HEK293 (cell line): Measurements from ENCODE around the gene TMEM39B.
"Not testable (repeated sequence)": the region's sequence is repeated elsewhere in the genome, so short reads cannot be mapped to it uniquely, and the experiment has no call there.

Experiments
- CTCF ChIA-PET: fragments of 350-600 bp; formaldehyde crosslinking; extraction: SDS; loops from one replicate; lab custom pipeline; 2021; ENCODE audit warnings: antibody characterized with exemption; lab: Yijun Ruan, JAX
- POLR2A ChIA-PET: fragments of 300-600 bp; formaldehyde crosslinking; extraction: SDS; loops from one replicate; lab custom pipeline; 2020; ENCODE audit warnings: antibody characterized with exemption, inconsistent platforms; lab: Yijun Ruan, JAX
- H3K27ac ChIP-seq: fragments of 200-500 bp; sonication (Bioruptor generic); 2 replicates; pipeline ENCODE4 v1.5.1; 2014; ENCODE audit warnings: low read depth, low read length, control low read depth, inconsistent platforms; ENCODE audit errors: extremely low read depth
- H3K36me3 ChIP-seq, 2 experiments: fragments of 200-500 bp in 1 of 2; sonication (Bioruptor generic) in 1 of 2; 1 replicate in 1 of 2; 2 replicates in 1 of 2; pipeline ENCODE4 v1.5.1; 2014 to 2017; ENCODE audit warnings: inconsistent platforms in 2 of 2, low read length in 2 of 2; ENCODE audit not compliant: control insufficient read depth in 2 of 2, insufficient read depth in 1 of 2
- H3K4me1 ChIP-seq: fragments of 200-500 bp; sonication (Bioruptor generic); 2 replicates; pipeline ENCODE4 v1.5.1; 2014; ENCODE audit warnings: mild to moderate bottlenecking, low read length, inconsistent platforms; ENCODE audit not compliant: control insufficient read depth, insufficient read depth
- H3K4me3 ChIP-seq: 2 replicates; pipeline ENCODE4 v1.5.1; 2011; ENCODE audit warnings: low read depth, mild to moderate bottlenecking, control low read depth, low read length, moderate library complexity
- H3K9me3 ChIP-seq: fragments of 200-500 bp; sonication (Bioruptor generic); 2 replicates; pipeline ENCODE4 v1.5.1; 2014; ENCODE audit warnings: low read depth, low read length, inconsistent platforms; ENCODE audit not compliant: control insufficient read depth, insufficient read depth
- BCL6B ChIP-seq: fragments of 450-650 bp; formaldehyde crosslinking; IDR thresholded peaks from 2 replicates; pipeline ENCODE4 v1.5.1; 2017; ENCODE audit warnings: missing biosample characterization, missing genetic modification characterization
- GLI4 ChIP-seq: fragments of 450-650 bp; formaldehyde crosslinking; IDR thresholded peaks from 2 replicates; pipeline ENCODE4 v1.5.1; 2016; ENCODE audit warnings: missing biosample characterization, missing genetic modification characterization
- GLIS1 ChIP-seq: fragments of 450-650 bp; formaldehyde crosslinking; IDR thresholded peaks from 2 replicates; pipeline ENCODE4 v1.5.1; 2016; ENCODE audit warnings: missing biosample characterization, missing genetic modification characterization
- KLF7 ChIP-seq: fragments of 450-650 bp; formaldehyde crosslinking; IDR thresholded peaks from 2 replicates; pipeline ENCODE4 v1.5.1; 2016; ENCODE audit warnings: missing biosample characterization, missing genetic modification characterization, borderline replicate concordance
- KLF9 ChIP-seq: fragments of 450-650 bp; formaldehyde crosslinking; IDR thresholded peaks from 2 replicates; pipeline ENCODE4 v1.5.1; 2016; ENCODE audit warnings: missing biosample characterization, missing genetic modification characterization, low read depth
- PRDM1 ChIP-seq: fragments of 450-650 bp; formaldehyde crosslinking; IDR thresholded peaks from 2 replicates; pipeline ENCODE4; 2016; ENCODE audit warnings: missing biosample characterization, missing genetic modification characterization
- SALL2 ChIP-seq: fragments of 450-650 bp; formaldehyde crosslinking; IDR thresholded peaks from 2 replicates; pipeline ENCODE4 v1.5.0; 2017; ENCODE audit warnings: missing biosample characterization, mild to moderate bottlenecking, missing genetic modification characterization, borderline replicate concordance
- SETDB1 ChIP-seq: IDR thresholded peaks from one replicate; pipeline ENCODE4 v1.6.1; 2017; ENCODE audit warnings: mild to moderate bottlenecking, low read length, moderate library complexity, mixed read lengths; ENCODE audit not compliant: insufficient read length
- ZBTB26 ChIP-seq: fragments of 450-650 bp; formaldehyde crosslinking; optimal IDR thresholded peaks from 2 replicates; pipeline ENCODE3; 2016; ENCODE audit warnings: missing biosample characterization, mild to moderate bottlenecking, missing genetic modification characterization
- ZNF280D ChIP-seq: fragments of 450-650 bp; formaldehyde crosslinking; IDR thresholded peaks from 2 replicates; pipeline ENCODE4 v1.5.1; 2016; ENCODE audit warnings: missing biosample characterization, missing genetic modification characterization
- ZNF311 ChIP-seq: fragments of 450-650 bp; formaldehyde crosslinking; IDR thresholded peaks from 2 replicates; pipeline ENCODE4 v1.5.1; 2017; ENCODE audit warnings: missing biosample characterization, missing genetic modification characterization, borderline replicate concordance
- ZNF341 ChIP-seq: fragments of 450-650 bp; formaldehyde crosslinking; IDR thresholded peaks from 2 replicates; pipeline ENCODE4; 2016; ENCODE audit warnings: low read depth, missing biosample characterization, missing genetic modification characterization
- ZNF366 ChIP-seq: fragments of 450-650 bp; formaldehyde crosslinking; conservative IDR thresholded peaks from 2 replicates; pipeline ENCODE4 v1.5.1; 2016; ENCODE audit warnings: missing biosample characterization, missing genetic modification characterization
- ZNF600 ChIP-seq: fragments of 450-650 bp; formaldehyde crosslinking; IDR thresholded peaks from 2 replicates; pipeline ENCODE4 v1.5.1; 2016; ENCODE audit warnings: missing biosample characterization, missing genetic modification characterization
- ZNF629 ChIP-seq: fragments of 450-650 bp; formaldehyde crosslinking; IDR thresholded peaks from 2 replicates; pipeline ENCODE4 v1.5.1; 2017; ENCODE audit warnings: missing biosample characterization, missing genetic modification characterization
- ZNF654 ChIP-seq: fragments of 450-650 bp; formaldehyde crosslinking; IDR thresholded peaks from 2 replicates; pipeline ENCODE4 v1.5.1; 2016; ENCODE audit warnings: low read depth, missing biosample characterization, missing genetic modification characterization

TMEM39B gene

GRCh38 chr1:32128964-32129363 lies 56.2 kb downstream of the TMEM39B start:
- no peak overlapping the region for H3K4me3 ChIP-seq
- POLR2A ChIA-PET = interaction anchor here (2.8 kb wide), 1 partner anchor 50 kb away, joined by 9 read pairs; the partner anchor contains the start of gene TXLNA
- peaks cover 0 to 15% of the 10 kb centered on the region in 2 experiments; a peak in 2 of 3 replicates for H3K36me3 ChIP-seq
- H3K4me1 ChIP-seq = no peaks in the 10 kb centered on the region
- CTCF ChIA-PET = interaction anchor here (0.6 to 1.0 kb wide), 4 partner anchors 17 to 380 kb away, joined by 3 to 4 read pairs (median 3); no protein-coding TSS in a partner anchor
- no peaks in the 10 kb centered on the region for H3K9me3 ChIP-seq
- TF ChIP-seq ZNF366 (tag by site-specific recombination) = peak; percentile 44; the same call in 1 of the 2 replicates
- TF ChIP-seq SALL2 = no peak
- H3K27ac ChIP-seq = no peak overlapping the region

GRCh38 chr1:32133950-32134280 lies 61.2 kb downstream of the TMEM39B start:
- H3K36me3 ChIP-seq = peaks cover 0 to 15% of the 10 kb centered on the region in 2 experiments; a peak in 2 of 3 replicates
- ChIA-PET POLR2A (interaction anchor here (0.7 to 1.2 kb wide), 2 partner anchors 61 to 77 kb away, joined by 4 to 6 read pairs; partner anchors contain the start of gene TMEM39B), CTCF (interaction anchor here (0.7 to 1.1 kb wide), 2 partner anchors 22 to 1359 kb away, joined by 4 to 6 read pairs; no protein-coding TSS in a partner anchor)
- H3K4me3 ChIP-seq, H3K9me3 ChIP-seq, H3K4me1 ChIP-seq, H3K27ac ChIP-seq: not testable (repeated sequence)

- Histone ChIP-seq H3K4me1 (no peaks in the 10 kb centered on the region; the same call in 1 of the 2 replicates), H3K4me3 (no peak overlapping the region), H3K36me3 (no peaks in the 10 kb centered on the region; a peak in 1 of 3 replicates), H3K9me3 (no peaks in the 10 kb centered on the region), H3K27ac (no peak overlapping the region)
- ChIA-PET POLR2A (no interaction called here), CTCF (interaction anchor here (1.1 kb wide), 1 partner anchor 209 kb away, joined by 4 read pairs; no protein-coding TSS in a partner anchor)
- TF ChIP-seq KLF7 (tag by site-specific recombination) = no peak
Measured at GRCh38 chr1:32137111-32137510, 64.4 kb downstream of the TMEM39B start.

- no peaks in the 10 kb centered on the region; a peak in 1 of 3 replicates for H3K36me3 ChIP-seq
- no peaks in the 10 kb centered on the region for H3K9me3 ChIP-seq
- H3K4me1 ChIP-seq = peaks cover 4% of the 10 kb centered on the region
- no peak overlapping the region for H3K27ac ChIP-seq
- CTCF ChIA-PET = interaction anchor here (0.6 kb wide), 1 partner anchor 19 kb away, joined by 6 read pairs; no protein-coding TSS in a partner anchor
- H3K4me3 ChIP-seq = no peak overlapping the region
- no peak for TF ChIP-seq ZNF654 (tag by site-specific recombination)
- 0 out of 2 replicates have a peak, but pooled peaks have one; percentile 10 for TF ChIP-seq ZNF629
- TF ChIP-seq GLI4 (tag by site-specific recombination) = no peak
- no peak for TF ChIP-seq ZNF311 (tag by site-specific recombination)
- no peak for TF ChIP-seq ZBTB26 (tag by site-specific recombination)
- TF ChIP-seq GLIS1 (tag by site-specific recombination) = no peak
- POLR2A ChIA-PET = interaction anchor here (0.6 to 1.3 kb wide), 4 partner anchors 29 to 66 kb away, joined by 3 to 4 read pairs (median 3); partner anchors contain the start of gene KPNA6
Measured at GRCh38 chr1:32138965-32139364, 66.2 kb downstream of the TMEM39B start.

GRCh38 chr1:32142446-32143301 lies 69.9 kb downstream of the TMEM39B start:
- Histone ChIP-seq H3K4me3 (no peak overlapping the region), H3K36me3 (peaks cover 0 to 5% of the 10 kb centered on the region in 2 experiments; a peak in 2 of 3 replicates), H3K9me3 (no peaks in the 10 kb centered on the region), H3K4me1 (peaks cover 4% of the 10 kb centered on the region), H3K27ac (no peak overlapping the region)
- ChIA-PET POLR2A (interaction anchor here (0.6 to 1.6 kb wide), 3 partner anchors 11 to 37 kb away, joined by 4 to 6 read pairs (median 4); partner anchors contain the start of gene TXLNA), CTCF (interaction anchor here (0.5 to 0.7 kb wide), 3 partner anchors 15 to 326 kb away, joined by 3 read pairs; no protein-coding TSS in a partner anchor)
- TF ChIP-seq KLF9 (tag by site-specific recombination) = no peak
- peak; percentile 71 for TF ChIP-seq BCL6B
- TF ChIP-seq ZNF280D (tag by site-specific recombination) = 0 out of 2 replicates have a peak, but pooled peaks have one; percentile 7
- peak; percentile 74 for TF ChIP-seq PRDM1 (tag by site-specific recombination)
- TF ChIP-seq ZNF600 (tag by site-specific recombination) = peak; percentile 53; the same call in 1 of the 2 replicates
- TF ChIP-seq SETDB1 = no peak
- peak; percentile 43; the same call in 1 of the 2 replicates for TF ChIP-seq ZNF341
